SK-N-MC (cell line): ENCODE measurements around the gene MMAB.

Experiments used
- EZH2 ChIP-seq: fragments of 200-600 bp; sonication (generic); IDR thresholded peaks from one replicate; pipeline ENCODE4 v1.6.1; 2017; ENCODE audit warnings: antibody characterized with exemption
- FOXP2 ChIP-seq: optimal IDR thresholded peaks from 2 replicates; pipeline ENCODE3; 2011; ENCODE audit warnings: mild to moderate bottlenecking, moderate library complexity; ENCODE audit not compliant: insufficient read depth; ENCODE audit errors: extremely low read length, control extremely low read depth
- POLR2AphosphoS5 ChIP-seq: IDR thresholded peaks from 2 replicates; pipeline ENCODE4 v1.6.1; 2012; ENCODE audit warnings: mild to moderate bottlenecking, low read depth, low read length, borderline replicate concordance

- TF ChIP-seq EZH2 (no peak), POLR2AphosphoS5 (no peak), FOXP2 (no peak)
Measured at GRCh38 chr12:109606320-109607028, 33.2 kb upstream of the MMAB start.
